Hematopoietic multipotent progenitor cell treated with erythropoietin and hydrocortisone succinate and interleukin-3 and kit ligand, for 15 days (in vitro differentiated cells): Measurements from ENCODE around the gene HTT.

ENCODE experiments used
- DNase-seq: peaks from one replicate; pipeline ENCODE4 v3.0.0-alpha.2; 2015; ENCODE audit warnings: low spot score

Gene HTT

GRCh38 chr4:3074078-3074845, at the start of gene HTT, which contains the start of gene HTT-AS:
TSS of gene HTT (plus strand) at chr4:3074681. CDS start at chr4:3074826, 145 bp downstream.
TSS of gene HTT-AS (minus strand) at chr4:3074538.
- peak; percentile 93 for DNase-seq

DNA sequence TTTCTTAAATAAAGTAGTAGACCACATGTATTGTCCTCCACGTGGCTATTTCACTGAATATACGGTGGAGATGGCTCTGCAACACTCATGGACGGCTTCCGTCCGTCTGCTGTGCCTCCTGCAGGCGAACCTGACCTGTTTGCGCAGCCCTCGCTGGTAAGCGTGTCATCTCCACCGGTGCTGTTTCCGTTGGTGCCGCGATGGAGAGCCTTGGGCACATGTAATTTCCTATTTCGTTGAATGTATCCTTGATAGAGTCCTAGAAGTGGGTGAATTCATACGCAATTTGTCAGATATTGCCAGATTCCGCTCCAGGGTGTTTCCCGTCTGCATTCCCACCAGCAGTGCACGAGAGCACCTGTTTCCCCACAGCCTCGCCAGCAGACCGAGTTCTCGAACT, 48.6 kb upstream of the HTT start:
- DNase-seq = no peak

DNA sequence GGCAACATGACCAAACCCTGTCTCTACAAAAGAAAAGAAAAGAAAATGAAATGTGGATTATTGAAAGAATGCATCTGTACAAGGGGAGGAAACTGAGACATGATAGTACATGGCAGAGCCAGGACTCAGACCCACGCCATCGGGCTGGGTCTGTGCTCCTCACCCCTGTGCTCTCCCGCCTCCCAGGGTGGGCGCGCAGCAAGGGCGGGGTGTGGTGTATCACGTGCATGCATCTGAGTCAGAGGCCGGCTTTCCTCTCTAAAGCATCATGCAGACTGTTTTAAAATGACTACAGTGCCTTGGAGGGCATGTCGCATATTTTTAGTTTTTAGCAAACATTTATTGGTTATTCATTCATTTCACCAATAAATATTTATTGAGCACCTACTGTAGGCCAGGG, 47.9 kb upstream of the HTT start:
- DNase-seq = no peak

DNA sequence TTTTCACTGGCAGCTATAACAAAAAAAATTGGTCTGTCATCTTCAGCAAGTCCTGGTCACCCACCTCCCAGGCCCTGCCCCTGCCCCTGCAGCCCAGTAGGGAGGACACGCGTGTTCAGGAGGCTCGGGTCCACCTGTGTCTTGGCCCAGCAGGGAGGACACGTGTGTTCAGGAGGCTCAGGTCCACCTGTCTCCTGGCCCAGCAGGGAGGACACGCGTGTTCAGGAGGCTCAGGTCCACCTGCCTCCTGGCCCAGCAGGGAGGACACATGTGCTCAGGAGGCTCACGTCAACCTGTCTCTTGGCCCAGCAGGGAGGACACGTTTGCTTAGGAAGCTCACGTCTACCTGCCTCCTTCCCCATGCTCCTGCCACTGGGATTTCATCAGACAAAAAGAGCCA, 45.0 kb upstream of the HTT start:
- no peak for DNase-seq

GRCh38 chr4:3030566-3031356, 43.7 kb upstream of the HTT start:
- DNase-seq = no peak

- DNase-seq = no peak
These were observed 43.0 kb upstream of the HTT start for GRCh38 chr4:3031357-3032082.

GRCh38 chr4:3034231-3034630, 40.2 kb upstream of the HTT start:
- DNase-seq = no peak

DNA sequence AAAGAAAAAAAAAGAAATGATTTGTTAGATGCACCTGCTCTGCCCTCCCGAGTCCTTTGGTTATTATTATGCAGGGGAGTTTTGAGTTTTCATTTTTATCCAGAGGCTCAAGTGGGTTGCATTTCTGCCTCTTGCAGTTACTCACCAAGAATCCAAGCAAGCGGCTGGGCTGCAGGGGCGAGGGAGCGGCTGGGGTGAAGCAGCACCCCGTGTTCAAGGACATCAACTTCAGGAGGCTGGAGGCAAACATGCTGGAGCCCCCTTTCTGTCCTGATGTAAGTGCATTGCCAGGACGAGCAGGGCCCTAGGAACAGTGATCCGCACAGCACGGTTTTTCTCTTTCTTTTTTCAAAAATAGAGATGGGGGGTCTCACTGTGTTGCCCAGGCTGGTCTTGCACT, 39.2 kb upstream of the HTT start:
- no peak for DNase-seq

- DNase-seq = no peak
These were observed 38.8 kb upstream of the HTT start for GRCh38 chr4:3035674-3036073.

GRCh38 chr4:3036131-3036952, 38.1 kb upstream of the HTT start:
- DNase-seq = no peak

- no peak for DNase-seq
These were observed 36.5 kb upstream of the HTT start for GRCh38 chr4:3037957-3038461.

GRCh38 chr4:3039706-3040366, 34.6 kb upstream of the HTT start:
- no peak for DNase-seq

DNA sequence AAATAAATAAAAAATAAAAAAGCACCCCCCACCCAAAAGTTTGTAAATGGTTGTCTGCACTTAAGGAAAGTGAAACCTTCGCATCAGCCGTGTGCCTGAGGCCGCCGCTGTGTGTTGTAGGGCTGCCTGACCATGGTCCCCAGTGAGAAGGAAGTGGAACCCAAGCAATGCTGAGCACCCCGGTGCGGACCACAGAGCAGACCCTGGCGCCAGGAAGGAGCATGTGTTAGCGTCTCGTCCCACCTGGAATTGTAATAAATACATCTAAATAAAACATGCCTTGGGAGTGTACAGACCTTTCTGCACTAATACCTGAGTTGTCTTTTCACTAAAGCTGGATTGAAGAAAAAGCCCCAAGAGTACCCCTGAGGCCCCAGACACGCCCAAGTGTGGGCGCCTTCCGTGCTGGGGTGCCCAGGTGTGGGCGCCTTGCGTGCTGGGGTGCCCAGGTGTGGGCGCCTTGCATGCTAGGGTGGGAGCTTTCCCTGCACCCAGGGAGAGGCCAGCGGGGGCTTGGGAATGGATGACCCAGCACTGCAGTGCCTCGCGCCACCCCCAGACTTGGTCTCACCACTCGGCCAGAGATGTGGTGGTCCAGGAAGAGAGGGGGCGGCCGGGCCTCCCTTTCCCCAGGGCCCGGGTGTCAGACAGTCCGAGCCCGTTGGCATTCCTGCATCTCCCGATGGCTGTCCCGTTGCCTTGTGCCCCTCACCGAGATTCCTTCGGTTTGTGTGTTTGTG, 33.9 kb upstream of the HTT start:
- no peak for DNase-seq

DNA sequence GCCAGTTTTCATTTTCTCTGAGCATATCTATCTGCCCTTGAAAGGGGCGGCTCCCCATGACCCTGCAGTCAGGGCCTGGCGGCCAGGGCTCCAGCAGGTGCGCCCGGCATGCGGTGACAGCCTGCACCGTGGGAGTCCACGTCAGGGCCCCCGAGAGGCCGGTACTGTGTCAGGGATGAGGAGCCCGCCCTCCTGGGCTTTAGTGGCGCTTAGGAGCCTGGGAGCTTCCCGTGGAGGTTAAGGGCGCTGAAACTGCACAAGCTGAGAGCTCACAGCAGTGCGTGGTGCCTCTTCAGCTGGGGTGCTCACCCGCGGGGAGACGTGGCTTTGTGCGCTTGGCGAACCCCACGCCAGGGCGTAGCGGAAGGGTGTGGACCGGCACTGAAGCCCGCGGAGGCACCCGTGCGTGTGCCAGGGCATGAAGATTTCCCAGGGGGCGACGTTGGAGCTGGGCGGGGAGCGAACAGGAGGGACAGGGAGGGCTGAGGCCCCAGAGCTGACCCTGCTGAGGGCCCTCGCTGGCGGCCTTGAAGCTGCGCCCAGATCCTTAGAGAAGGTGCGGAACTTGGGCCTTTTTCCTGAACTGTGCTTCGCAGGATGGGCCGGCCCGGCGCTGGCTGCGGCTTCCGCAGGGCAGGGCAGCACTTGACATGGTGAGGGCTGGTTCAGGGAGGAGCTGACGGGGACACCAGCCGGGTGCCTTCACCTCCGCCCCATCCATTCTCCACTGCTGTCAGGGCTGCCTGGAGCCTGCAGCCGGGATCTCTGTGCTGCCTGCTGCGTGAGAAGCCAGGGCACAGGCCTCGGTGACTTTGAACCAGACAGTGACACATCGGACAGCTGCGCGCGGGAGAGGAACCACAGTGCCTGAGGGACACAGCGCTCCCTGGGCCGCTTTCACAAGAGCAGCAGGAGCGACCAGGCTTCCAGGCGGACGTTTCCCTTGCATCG, 33.0 kb upstream of the HTT start:
- DNase-seq = peak; percentile 19

GRCh38 chr4:3042226-3042625, 32.3 kb upstream of the HTT start:
- no peak for DNase-seq

DNA sequence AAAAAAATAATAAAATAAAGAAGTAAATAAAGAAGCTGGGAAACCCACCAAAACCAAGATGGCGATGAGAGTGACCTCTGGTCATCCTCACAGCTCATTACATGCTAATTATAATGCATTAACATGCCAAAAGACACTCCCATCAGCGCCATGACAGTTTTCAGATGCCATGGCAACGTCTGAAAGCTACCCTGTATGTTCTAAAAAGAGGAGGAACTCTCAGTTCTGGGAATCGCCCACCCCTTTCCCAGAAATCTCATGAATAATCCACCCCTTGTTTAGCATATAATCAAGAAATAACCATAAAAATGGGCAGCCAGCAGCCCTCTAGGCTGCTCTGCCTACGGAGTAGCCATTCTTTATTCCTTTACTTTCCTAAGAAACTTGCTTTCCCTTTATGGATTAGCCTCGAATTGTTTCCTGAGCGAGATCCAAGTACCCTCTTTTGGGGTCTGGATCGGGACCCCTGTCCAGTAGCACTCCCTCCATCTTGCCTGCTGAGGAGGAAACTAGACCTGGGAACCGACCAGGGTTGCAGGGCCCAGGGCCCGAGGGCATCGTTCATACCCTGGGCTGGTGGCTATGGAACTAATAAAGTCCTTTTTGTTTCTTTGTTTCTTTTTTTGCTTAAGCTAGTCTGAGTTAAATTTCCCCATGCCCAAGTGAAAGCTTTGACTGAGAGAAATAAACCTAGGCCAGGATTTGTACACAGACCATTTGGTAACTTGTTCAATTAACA, 31.0 kb upstream of the HTT start:
- DNase-seq = no peak

- DNase-seq = no peak
These were observed 29.3 kb upstream of the HTT start for GRCh38 chr4:3044870-3045819.
